ENCODE data around the gene DDX5.

Gene DDX5

DNA sequence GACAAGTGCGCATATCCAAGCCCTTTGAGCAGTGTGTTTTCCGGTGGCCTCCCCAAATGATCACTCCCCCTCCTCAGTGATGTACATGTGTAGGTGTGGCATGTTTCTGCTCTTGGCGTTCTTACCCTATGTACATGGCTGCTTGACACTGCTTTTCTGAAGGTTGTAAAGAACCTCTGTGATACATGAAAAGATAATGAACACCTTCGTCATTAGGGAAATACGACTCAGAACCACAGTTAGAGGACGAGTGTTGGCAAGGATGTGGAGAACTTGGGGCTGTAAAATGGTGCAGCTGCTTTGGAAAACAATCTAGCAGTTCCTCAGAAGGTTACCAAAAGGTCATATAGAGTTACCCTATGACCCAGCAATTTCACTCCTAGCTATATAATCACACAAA is 29.3 kb upstream of the DDX5 start:
- Histone ChIP-seq H3K4me1 (ENCODE audit: control insufficient read depth, insufficient read depth, low read length, unreplicated experiment) (no peaks in the 10 kb centered on the region), H3K79me2 (ENCODE audit: control insufficient read depth, insufficient read depth, low read length, unreplicated experiment) (no peaks in the 10 kb centered on the region), H3K4me3 (ENCODE audit: low read depth, low read length) (no peak overlapping the region), H3K36me3 (ENCODE audit: insufficient read depth, low read length) (peaks cover 45% of the 10 kb centered on the region), H3K27me3 (ENCODE audit: insufficient read depth, low read length) (no peaks in the 10 kb centered on the region), H2AFZ (ENCODE audit: low read length, unreplicated experiment) (no peak overlapping the region), H3K27ac (ENCODE audit: low read depth, low read length) (no peak overlapping the region)

DNA sequence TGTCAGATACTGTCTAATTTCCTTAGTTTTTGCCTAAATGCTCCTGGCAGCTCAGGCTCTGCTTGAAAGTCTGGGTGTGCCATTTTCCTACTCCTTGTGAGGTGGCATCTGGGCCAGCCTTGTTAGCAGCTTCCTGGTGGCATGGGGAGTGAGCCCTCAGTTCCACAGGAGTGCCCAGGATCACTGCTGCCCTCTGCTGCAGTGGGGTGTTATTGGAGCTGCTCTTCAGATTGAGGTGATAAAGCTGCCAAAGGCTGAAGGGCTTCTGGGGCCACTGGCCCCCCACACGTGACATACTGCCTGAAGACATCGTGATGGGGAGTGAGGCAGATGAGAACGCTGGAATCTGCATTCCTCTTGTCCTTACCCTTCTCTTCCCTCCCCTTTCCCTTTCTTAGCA is 28.1 kb upstream of the DDX5 start:
- no peak overlapping the region; the same call in 1 of the 2 replicates for H3K27ac ChIP-seq (ENCODE audit: low read depth, low read length)
- peaks cover 53% of the 10 kb centered on the region for H3K36me3 ChIP-seq (ENCODE audit: insufficient read depth, low read length)
- H3K79me2 ChIP-seq (ENCODE audit: control insufficient read depth, insufficient read depth, low read length, unreplicated experiment) = no peaks in the 10 kb centered on the region

DNA sequence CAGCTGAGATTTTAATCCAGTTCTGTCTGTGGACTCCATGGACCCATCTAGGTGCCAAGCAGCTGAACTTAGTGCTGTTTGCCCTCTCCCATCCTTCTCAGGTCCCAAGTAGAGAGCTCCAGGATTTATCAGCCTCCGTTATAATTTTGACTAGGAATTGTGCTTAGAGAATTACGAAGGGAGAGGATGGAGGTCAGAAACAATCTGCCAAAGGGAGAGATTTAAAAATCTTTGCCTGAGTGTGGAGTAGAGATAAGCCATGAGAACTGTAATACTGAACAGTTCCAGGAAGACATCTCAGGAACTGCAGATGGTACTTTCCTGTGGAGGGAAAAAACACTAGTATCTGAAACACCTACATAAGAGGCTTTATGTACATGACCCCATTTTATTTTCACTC is 27.7 kb upstream of the DDX5 start:
- H3K4me3 ChIP-seq (ENCODE audit: low read depth, low read length) = no peak overlapping the region
- no peak overlapping the region; the same call in 1 of the 2 replicates for H3K27ac ChIP-seq (ENCODE audit: low read depth, low read length)
- no peaks in the 10 kb centered on the region for H3K79me2 ChIP-seq (ENCODE audit: control insufficient read depth, insufficient read depth, low read length, unreplicated experiment)
- H3K4me1 ChIP-seq (ENCODE audit: control insufficient read depth, insufficient read depth, low read length, unreplicated experiment) = no peaks in the 10 kb centered on the region
- peaks cover 57% of the 10 kb centered on the region for H3K36me3 ChIP-seq (ENCODE audit: insufficient read depth, low read length)
- H3K27me3 ChIP-seq (ENCODE audit: insufficient read depth, low read length) = no peaks in the 10 kb centered on the region
- H2AFZ ChIP-seq (ENCODE audit: low read length, unreplicated experiment) = no peak overlapping the region

More for the DNA sequence above, 28.1 kb upstream of the DDX5 start:
- Histone ChIP-seq H3K27me3 (ENCODE audit: insufficient read depth, low read length) (no peaks in the 10 kb centered on the region), H3K4me3 (ENCODE audit: low read depth, low read length) (no peak overlapping the region), H2AFZ (ENCODE audit: low read length, unreplicated experiment) (no peak overlapping the region), H3K4me1 (ENCODE audit: control insufficient read depth, insufficient read depth, low read length, unreplicated experiment) (no peaks in the 10 kb centered on the region)

DNA sequence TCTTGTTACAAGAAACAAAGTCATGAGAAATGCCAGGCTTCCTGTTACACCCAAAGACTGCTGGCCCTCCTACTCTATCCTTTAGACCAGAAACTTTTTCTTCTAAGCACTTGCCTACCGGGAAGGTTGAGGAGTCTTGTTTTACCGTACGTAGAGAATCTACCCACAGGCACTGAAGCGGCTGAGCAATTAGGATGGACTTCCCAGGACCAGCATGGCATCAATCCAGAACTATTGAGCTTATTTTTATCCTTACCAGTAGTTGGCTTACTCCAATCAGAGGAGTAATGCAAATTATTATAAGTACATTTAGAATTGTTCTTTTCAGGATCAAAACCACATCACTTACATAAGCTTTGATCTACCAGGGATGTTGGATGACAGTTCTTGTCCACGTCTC is 26.3 kb upstream of the DDX5 start:
- H3K36me3 ChIP-seq (ENCODE audit: insufficient read depth, low read length) = peaks cover 60% of the 10 kb centered on the region
- no peak overlapping the region for H3K4me3 ChIP-seq (ENCODE audit: low read depth, low read length)
- no peak overlapping the region for H3K27ac ChIP-seq (ENCODE audit: low read depth, low read length)
- H2AFZ ChIP-seq (ENCODE audit: low read length, unreplicated experiment) = no peak overlapping the region
- H3K27me3 ChIP-seq (ENCODE audit: insufficient read depth, low read length) = no peaks in the 10 kb centered on the region
- H3K4me1 ChIP-seq (ENCODE audit: control insufficient read depth, insufficient read depth, low read length, unreplicated experiment) = no peaks in the 10 kb centered on the region
- H3K79me2 ChIP-seq (ENCODE audit: control insufficient read depth, insufficient read depth, low read length, unreplicated experiment) = no peaks in the 10 kb centered on the region

DNA sequence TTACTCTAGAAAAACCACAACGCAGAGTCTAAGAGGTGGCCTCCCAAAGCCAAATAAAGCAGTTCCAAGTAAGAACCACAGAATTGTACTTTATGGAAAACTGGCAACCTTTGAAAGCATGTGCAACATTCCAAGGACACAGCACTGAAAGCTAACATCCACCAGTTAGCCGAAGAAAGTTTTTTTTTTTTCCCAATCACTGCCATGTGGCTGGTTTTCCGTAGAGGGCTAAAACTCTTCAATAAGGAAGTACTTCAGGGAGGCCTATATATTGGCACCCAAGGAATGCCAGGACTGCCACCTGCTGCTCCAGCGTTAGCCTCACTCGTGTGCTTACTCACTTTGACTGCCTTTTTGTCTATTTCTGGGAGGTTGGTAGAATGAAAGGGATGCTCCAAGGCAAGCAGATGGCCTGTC is 25.9 kb upstream of the DDX5 start:
- Histone ChIP-seq H3K27me3 (ENCODE audit: insufficient read depth, low read length) (no peaks in the 10 kb centered on the region), H3K27ac (ENCODE audit: low read depth, low read length) (no peak overlapping the region), H3K36me3 (ENCODE audit: insufficient read depth, low read length) (peaks cover 56% of the 10 kb centered on the region), H2AFZ (ENCODE audit: low read length, unreplicated experiment) (no peak overlapping the region), H3K4me1 (ENCODE audit: control insufficient read depth, insufficient read depth, low read length, unreplicated experiment) (no peaks in the 10 kb centered on the region), H3K79me2 (ENCODE audit: control insufficient read depth, insufficient read depth, low read length, unreplicated experiment) (no peaks in the 10 kb centered on the region), H3K4me3 (ENCODE audit: low read depth, low read length) (no peak overlapping the region)

DNA sequence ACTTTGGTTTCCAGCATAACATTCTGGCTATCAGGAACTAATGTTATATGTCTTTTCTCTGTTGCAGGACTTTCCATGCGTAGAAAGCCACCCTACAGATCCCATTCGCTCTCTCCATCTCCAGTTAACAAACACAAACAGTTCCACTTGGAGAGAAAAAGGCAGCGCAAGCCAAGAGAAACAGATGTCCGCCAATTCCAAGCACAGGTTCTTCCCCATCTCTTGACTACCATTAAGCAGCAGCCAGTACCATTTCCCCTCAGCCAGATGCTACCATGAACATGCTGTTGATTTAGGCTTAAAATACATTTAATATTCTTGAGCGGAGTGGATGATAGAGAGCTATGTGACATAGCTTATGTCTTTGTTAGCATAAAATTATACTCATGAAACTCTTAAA is 23.1 kb upstream of the DDX5 start:
- no peaks in the 10 kb centered on the region for H3K27me3 ChIP-seq (ENCODE audit: insufficient read depth, low read length)
- no peak overlapping the region for H2AFZ ChIP-seq (ENCODE audit: low read length, unreplicated experiment)
- H3K36me3 ChIP-seq (ENCODE audit: insufficient read depth, low read length) = peaks cover 56% of the 10 kb centered on the region
- H3K4me1 ChIP-seq (ENCODE audit: control insufficient read depth, insufficient read depth, low read length, unreplicated experiment) = no peaks in the 10 kb centered on the region
- no peak overlapping the region for H3K4me3 ChIP-seq (ENCODE audit: low read depth, low read length)
- no peaks in the 10 kb centered on the region for H3K79me2 ChIP-seq (ENCODE audit: control insufficient read depth, insufficient read depth, low read length, unreplicated experiment)
- H3K27ac ChIP-seq (ENCODE audit: low read depth, low read length) = no peak overlapping the region

DNA sequence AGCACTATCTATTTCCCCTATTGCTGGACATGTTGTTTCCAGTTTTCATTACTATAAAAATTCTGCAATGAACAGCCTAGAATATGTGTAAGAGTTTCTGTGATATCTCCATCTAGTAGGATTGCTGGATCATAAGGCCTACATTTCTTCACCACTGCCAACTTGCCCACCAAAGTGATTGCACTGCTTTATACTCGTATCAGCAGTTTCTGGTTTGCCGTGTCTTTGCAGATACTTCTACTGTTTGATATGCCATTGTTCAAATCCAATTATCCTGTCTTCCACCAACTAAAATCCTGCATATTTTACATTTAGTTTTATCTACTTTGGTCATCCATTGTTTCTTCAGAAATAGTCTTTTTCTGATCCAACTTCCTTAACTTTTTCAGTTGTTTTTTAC is 21.8 kb upstream of the DDX5 start:
- H3K4me3 ChIP-seq (ENCODE audit: low read depth, low read length) = no peak overlapping the region
- H3K27ac ChIP-seq (ENCODE audit: low read depth, low read length) = no peak overlapping the region
- H3K36me3 ChIP-seq (ENCODE audit: insufficient read depth, low read length) = peaks cover 56% of the 10 kb centered on the region
- no peak overlapping the region for H2AFZ ChIP-seq (ENCODE audit: low read length, unreplicated experiment)
- no peaks in the 10 kb centered on the region for H3K27me3 ChIP-seq (ENCODE audit: insufficient read depth, low read length)
- H3K79me2 ChIP-seq (ENCODE audit: control insufficient read depth, insufficient read depth, low read length, unreplicated experiment) = no peaks in the 10 kb centered on the region
- H3K4me1 ChIP-seq (ENCODE audit: control insufficient read depth, insufficient read depth, low read length, unreplicated experiment) = no peaks in the 10 kb centered on the region

DNA sequence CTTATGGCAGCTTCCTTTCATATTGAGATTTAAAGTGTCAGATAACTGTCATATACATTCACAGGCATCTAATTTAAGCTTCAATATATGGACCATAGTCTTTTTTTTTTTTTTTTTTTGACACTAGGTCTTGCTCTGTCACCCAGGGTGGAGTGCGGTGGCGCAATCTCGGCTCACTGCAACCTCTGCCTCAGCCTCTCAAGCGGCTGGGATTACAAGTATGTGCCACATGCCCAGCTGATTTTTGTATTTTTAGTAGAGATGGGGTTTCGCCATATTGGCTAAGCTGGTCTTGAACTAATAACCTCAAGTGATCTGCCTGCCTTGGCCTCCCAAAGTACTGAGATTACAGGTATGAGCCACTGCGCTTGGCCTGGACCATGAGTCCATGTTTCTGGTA is 14.3 kb upstream of the DDX5 start:
- Histone ChIP-seq H2AFZ (ENCODE audit: low read length, unreplicated experiment) (no peak overlapping the region), H3K27ac (ENCODE audit: low read depth, low read length) (no peak overlapping the region), H3K27me3 (ENCODE audit: insufficient read depth, low read length) (no peaks in the 10 kb centered on the region), H3K4me1 (ENCODE audit: control insufficient read depth, insufficient read depth, low read length, unreplicated experiment) (peaks cover 1% of the 10 kb centered on the region), H3K36me3 (ENCODE audit: insufficient read depth, low read length) (peaks cover 44% of the 10 kb centered on the region), H3K4me3 (ENCODE audit: low read depth, low read length) (no peak overlapping the region), H3K79me2 (ENCODE audit: control insufficient read depth, insufficient read depth, low read length, unreplicated experiment) (no peaks in the 10 kb centered on the region)

DNA sequence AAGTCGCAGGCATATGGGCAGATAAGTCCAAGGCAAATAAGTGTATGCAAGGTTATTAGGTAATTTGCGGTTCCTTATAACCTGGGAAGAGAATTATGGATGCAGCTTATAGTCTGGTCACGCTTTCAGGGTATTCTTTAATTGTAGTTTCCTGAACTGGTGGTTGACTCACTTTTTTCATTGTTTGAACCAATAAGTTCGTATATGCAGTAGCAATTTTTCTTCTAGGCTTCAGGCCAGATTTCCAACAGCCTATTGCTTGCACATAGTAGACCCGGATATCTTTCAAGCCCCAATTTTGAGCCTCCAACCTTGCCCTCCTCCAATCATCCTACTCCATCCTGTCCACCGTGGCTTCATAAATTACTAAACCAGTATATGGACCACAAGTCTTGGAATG is 13.5 kb upstream of the DDX5 start:
- H2AFZ ChIP-seq (ENCODE audit: low read length, unreplicated experiment) = no peak overlapping the region
- no peaks in the 10 kb centered on the region for H3K79me2 ChIP-seq (ENCODE audit: control insufficient read depth, insufficient read depth, low read length, unreplicated experiment)
- H3K27ac ChIP-seq (ENCODE audit: low read depth, low read length) = no peak overlapping the region
- no peaks in the 10 kb centered on the region for H3K27me3 ChIP-seq (ENCODE audit: insufficient read depth, low read length)
- no peak overlapping the region for H3K4me3 ChIP-seq (ENCODE audit: low read depth, low read length)
- H3K4me1 ChIP-seq (ENCODE audit: control insufficient read depth, insufficient read depth, low read length, unreplicated experiment) = peaks cover 6% of the 10 kb centered on the region
- H3K36me3 ChIP-seq (ENCODE audit: insufficient read depth, low read length) = peaks cover 44% of the 10 kb centered on the region

DNA sequence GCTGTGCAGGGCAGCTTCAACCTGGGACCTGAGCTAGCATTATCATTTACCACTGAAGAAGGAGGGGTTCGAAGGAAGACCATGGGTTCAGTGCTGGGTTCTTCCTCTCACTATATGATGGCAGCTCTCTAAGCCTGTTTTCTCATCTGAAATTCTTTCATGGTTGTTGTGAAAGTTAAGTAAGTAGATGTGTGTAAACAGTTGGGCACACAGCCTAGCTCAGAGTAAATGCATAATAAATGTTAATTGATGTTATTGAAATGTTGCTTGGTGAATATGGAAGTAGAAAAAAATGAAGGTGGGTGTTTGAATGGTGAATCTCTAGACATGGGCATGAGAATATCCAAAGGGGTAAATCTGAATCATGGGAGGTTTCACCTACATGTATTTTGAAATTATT is 9.7 kb upstream of the DDX5 start:
- Histone ChIP-seq H3K4me3 (ENCODE audit: low read depth, low read length) (no peak overlapping the region), H2AFZ (ENCODE audit: low read length, unreplicated experiment) (no peak overlapping the region), H3K36me3 (ENCODE audit: insufficient read depth, low read length) (peaks cover 46% of the 10 kb centered on the region), H3K79me2 (ENCODE audit: control insufficient read depth, insufficient read depth, low read length, unreplicated experiment) (peaks cover 13% of the 10 kb centered on the region), H3K27ac (ENCODE audit: low read depth, low read length) (no peak overlapping the region), H3K27me3 (ENCODE audit: insufficient read depth, low read length) (no peaks in the 10 kb centered on the region), H3K4me1 (ENCODE audit: control insufficient read depth, insufficient read depth, low read length, unreplicated experiment) (peaks cover 8% of the 10 kb centered on the region)

DNA sequence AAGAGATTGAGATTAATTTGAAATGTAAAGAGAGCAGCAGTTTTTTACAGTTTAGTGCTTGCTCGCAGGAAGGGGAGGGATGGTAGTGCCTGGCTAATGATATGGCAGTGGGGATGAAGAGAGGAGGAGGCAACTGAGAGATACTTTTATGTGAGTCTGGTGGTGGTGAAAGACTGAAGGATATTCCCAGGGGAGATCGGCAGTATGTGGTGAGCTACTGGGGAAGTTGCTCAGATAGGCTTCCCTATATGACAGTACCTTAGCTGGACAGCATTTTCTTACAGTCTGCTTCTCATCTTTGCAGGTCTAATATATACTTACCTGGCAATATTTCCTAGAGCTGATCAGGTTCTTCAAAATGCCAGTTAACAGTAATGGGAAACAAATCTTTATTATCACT is 9.3 kb upstream of the DDX5 start:
- Histone ChIP-seq H3K4me3 (ENCODE audit: low read depth, low read length) (no peak overlapping the region), H3K27ac (ENCODE audit: low read depth, low read length) (no peak overlapping the region), H3K79me2 (ENCODE audit: control insufficient read depth, insufficient read depth, low read length, unreplicated experiment) (peaks cover 13% of the 10 kb centered on the region), H3K27me3 (ENCODE audit: insufficient read depth, low read length) (no peaks in the 10 kb centered on the region), H2AFZ (ENCODE audit: low read length, unreplicated experiment) (no peak overlapping the region), H3K36me3 (ENCODE audit: insufficient read depth, low read length) (peaks cover 46% of the 10 kb centered on the region), H3K4me1 (ENCODE audit: control insufficient read depth, insufficient read depth, low read length, unreplicated experiment) (peaks cover 8% of the 10 kb centered on the region)
